ENCODE measurements around the gene UTP14A. TPM values are rescaled to one million over a fixed set of nuclear protein-coding genes. Genes with fewer than 3 reads are reported as not detected.

UTP14A gene
- total and polyA plus RNA-seq, 2 donors (not counting 1 experiment from before 2014, with no cell fraction given): 6.0 to 21.5 TPM

- Mint-ChIP-seq H3K27ac (peak overlapping the region; percentile 87), H3K9me3 (ENCODE audit: insufficient read depth) (no peaks in the 10 kb centered on the region), H3K4me3 (peak overlapping the region; percentile 78), H3K4me1 (peaks cover 31% of the 10 kb centered on the region), H3K27me3 (no peaks in the 10 kb centered on the region)
- peak overlapping the region; percentile 80 for H3K4me2 ChIP-seq (replicated peaks; ENCODE audit: low read depth, low read length, poor library complexity, severe bottlenecking)
- H3K27me3 ChIP-seq (replicated peaks in 1 of 4; ENCODE audit: control extremely low read depth in 1 of 4, control insufficient read depth in 3 of 4, insufficient read depth in 4 of 4, low read length in 3 of 4): no peaks in the 10 kb centered on the region
- H3K4me1 ChIP-seq (ENCODE audit: control insufficient read depth in 2 of 2, insufficient read depth in 2 of 2, low read length in 2 of 2): peaks cover 13 to 31% of the 10 kb centered on the region in 2 donors
- DNase-seq (peak; percentile 73), ATAC-seq (ENCODE audit: low read depth) (peak; percentile 76)
- TF ChIP-seq CTCF (IDR thresholded peaks at IDR 0.05): no peak
- no peak for TF ChIP-seq EZH2 (IDR thresholded peaks at IDR 0.05; ENCODE audit: borderline replicate concordance, insufficient read depth, low read depth, low read length, poor library complexity, severe bottlenecking)
- CTCF ChIA-PET: interaction anchor here (0.6 to 2.8 kb wide), 9 partner anchors 8 to 121 kb away, joined by 3 to 9 read pairs (median 3); no protein-coding TSS in a partner anchor
- H2AFZ ChIP-seq (ENCODE audit: insufficient read depth, low read depth, low read length, poor library complexity, severe bottlenecking): peak overlapping the region; percentile 81
- POLR2A ChIA-PET: interaction anchor here (0.7 to 1.6 kb wide), 5 partner anchors 21 to 182 kb away, joined by 3 to 6 read pairs (median 4); partner anchors contain the start of genes BCORL1 and SASH3
- no peaks in the 10 kb centered on the region for H3K36me3 ChIP-seq (replicated peaks in 1 of 2; ENCODE audit: control extremely low read depth in 1 of 2, control insufficient read depth in 1 of 2, extremely low read depth in 1 of 2, insufficient read depth in 2 of 2, low read length in 1 of 2)
- WGBS (ENCODE audit: insufficient coverage): 30% methylated on average over 7 of the region's 26 CpGs
- no peaks in the 10 kb centered on the region for H4K20me1 ChIP-seq (ENCODE audit: control insufficient read depth, insufficient read depth, low read length, poor library complexity, severe bottlenecking)
- peak overlapping the region; percentile 62 to 66 for H3K27ac ChIP-seq (ENCODE audit: low read length in 2 of 2)
- intact Hi-C loops (cut with micrococcal nuclease): loop anchor here (1.0 kb wide), 3 partner anchors 21 to 63 kb away; partner anchors contain the start of gene BCORL1
- H3K9ac ChIP-seq (ENCODE audit: low read length): peak overlapping the region; percentile 58
- no peaks in the 10 kb centered on the region for H3K9me3 ChIP-seq (ENCODE audit: control extremely low read depth in 1 of 3, control insufficient read depth in 2 of 3, insufficient read depth in 1 of 3, low read length in 2 of 3)
- peak overlapping the region in 4 of 5 experiments; percentile 32 to 54 (median 44) for H3K4me3 ChIP-seq (ENCODE audit: control extremely low read depth in 1 of 5, extremely low read depth in 1 of 5, insufficient read depth in 1 of 5, low read depth in 2 of 5, low read length in 4 of 5)
- no peaks in the 10 kb centered on the region for H3K79me2 ChIP-seq (ENCODE audit: control insufficient read depth, insufficient read depth, low read length)
Observed at GRCh38 chrX:129961180-129962083, 55.5 kb downstream of the UTP14A start.

GRCh38 chrX:129963729-129964128 is 57.8 kb downstream of the UTP14A start:
- no peaks in the 10 kb centered on the region for H3K27me3 ChIP-seq (replicated peaks in 1 of 4; ENCODE audit: control extremely low read depth in 1 of 4, control insufficient read depth in 3 of 4, insufficient read depth in 4 of 4, low read length in 3 of 4)
- ChIA-PET CTCF (interaction anchor here (2.8 kb wide), 1 partner anchor 38 kb away, joined by 9 read pairs; no protein-coding TSS in a partner anchor), POLR2A (no interaction called here)
- no peak for ATAC-seq (ENCODE audit: low read depth)
- H3K9ac ChIP-seq (ENCODE audit: low read length): no peak overlapping the region
- no peaks in the 10 kb centered on the region for H3K36me3 ChIP-seq (replicated peaks in 1 of 2; ENCODE audit: control extremely low read depth in 1 of 2, control insufficient read depth in 1 of 2, extremely low read depth in 1 of 2, insufficient read depth in 2 of 2, low read length in 1 of 2)
- intact Hi-C loops (cut with micrococcal nuclease): no loop called here
- H3K4me2 ChIP-seq (replicated peaks; ENCODE audit: low read depth, low read length, poor library complexity, severe bottlenecking): no peak overlapping the region
- H3K4me3 Mint-ChIP-seq: no peak overlapping the region
- no peak overlapping the region for H3K4me3 ChIP-seq (ENCODE audit: control extremely low read depth in 1 of 5, extremely low read depth in 1 of 5, insufficient read depth in 1 of 5, low read depth in 2 of 5, low read length in 4 of 5)
- no peaks in the 10 kb centered on the region for H3K27me3 Mint-ChIP-seq
- no peak overlapping the region for H3K27ac ChIP-seq (ENCODE audit: low read length in 2 of 2)
- no peaks in the 10 kb centered on the region for H3K9me3 Mint-ChIP-seq (ENCODE audit: insufficient read depth)
- WGBS (ENCODE audit: insufficient coverage): 100% methylated on average over 1 of the region's 8 CpGs
- H3K79me2 ChIP-seq (ENCODE audit: control insufficient read depth, insufficient read depth, low read length): no peaks in the 10 kb centered on the region
- peaks cover 5 to 15% of the 10 kb centered on the region in 2 donors for H3K4me1 ChIP-seq (ENCODE audit: control insufficient read depth in 2 of 2, insufficient read depth in 2 of 2, low read length in 2 of 2)
- no peaks in the 10 kb centered on the region for H4K20me1 ChIP-seq (ENCODE audit: control insufficient read depth, insufficient read depth, low read length, poor library complexity, severe bottlenecking)
- no peak for DNase-seq
- peaks cover 16% of the 10 kb centered on the region for H3K4me1 Mint-ChIP-seq
- no peaks in the 10 kb centered on the region for H3K9me3 ChIP-seq (ENCODE audit: control extremely low read depth in 1 of 3, control insufficient read depth in 2 of 3, insufficient read depth in 1 of 3, low read length in 2 of 3)
- no peak overlapping the region for H2AFZ ChIP-seq (ENCODE audit: insufficient read depth, low read depth, low read length, poor library complexity, severe bottlenecking)
- no peak for TF ChIP-seq CTCF (IDR thresholded peaks at IDR 0.05)
- H3K27ac Mint-ChIP-seq: no peak overlapping the region

Data from B cell (primary cell).